ENCODE data around the gene OXLD1.

The OXLD1 gene

GRCh38 chr17:81616877-81617276 is 49.5 kb downstream of the OXLD1 start:
- DNase-seq (ENCODE audit: low read depth) = no peak

DNA sequence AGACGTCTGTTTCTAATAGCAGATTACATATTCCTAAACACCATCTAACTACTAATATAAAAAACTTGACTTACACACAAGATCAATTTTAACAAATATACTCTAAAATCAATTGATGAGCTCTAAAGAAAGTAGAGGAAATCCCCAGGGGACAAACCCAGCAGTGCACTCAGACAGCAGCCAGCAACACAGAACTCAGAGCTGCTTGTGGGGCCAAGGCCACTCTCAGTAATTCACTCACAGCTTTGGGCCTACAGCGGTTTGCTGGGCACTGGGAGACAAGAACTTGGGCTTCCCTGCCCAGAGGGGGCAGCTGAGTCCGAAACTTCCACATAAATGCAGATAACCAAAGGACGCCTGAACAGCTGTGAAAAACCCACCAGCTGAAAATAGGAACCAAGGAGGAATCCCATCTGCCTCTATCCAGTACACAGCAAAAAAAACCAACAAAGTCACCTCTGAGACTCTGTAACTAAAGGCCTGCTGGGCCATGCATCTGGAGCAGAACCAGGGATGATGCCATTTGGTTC is 50.9 kb downstream of the OXLD1 start:
- no peak for DNase-seq (ENCODE audit: low read depth)
